Liver (tissue), 3 donors: ENCODE results near the gene ULBP3.

Experiments used
- CTCF ChIP-seq: fragments of 150-350 bp; IDR thresholded peaks from 2 replicates; pipeline ENCODE4 v1.5.1; 2017; ENCODE audit warnings: improper control_type of control experiment, low read depth, low read length; ENCODE audit not compliant: missing input control
- HNF4A ChIP-seq, 2 donors: conservative IDR thresholded peaks; 2 replicates each; pipeline ENCODE4 v1.6.1; 2016; ENCODE audit warnings: antibody characterized with exemption in 2 of 2, mild to moderate bottlenecking in 2 of 2
- MAX ChIP-seq: IDR thresholded peaks from 2 replicates; pipeline ENCODE4 v1.6.1; 2016; ENCODE audit warnings: antibody characterized with exemption
- RAD21 ChIP-seq, 2 donors: IDR thresholded peaks; 2 replicates each; pipeline ENCODE4 v1.6.1; 2016; ENCODE audit warnings: antibody characterized with exemption in 2 of 2, mild to moderate bottlenecking in 2 of 2
- REST ChIP-seq: IDR thresholded peaks from 2 replicates; pipeline ENCODE4 v1.6.1; 2016; ENCODE audit warnings: antibody characterized with exemption, mild to moderate bottlenecking
- RXRA ChIP-seq, 2 donors: IDR thresholded peaks; 2 replicates each; pipeline ENCODE4 v1.6.1; 2017 to 2018; ENCODE audit warnings: antibody characterized with exemption in 2 of 2, mild to moderate bottlenecking in 1 of 2
- TAF1 ChIP-seq: conservative IDR thresholded peaks from 2 replicates; pipeline ENCODE4 v1.6.1; 2016; ENCODE audit warnings: antibody characterized with exemption, mild to moderate bottlenecking
- ZBTB33 ChIP-seq: IDR thresholded peaks from 2 replicates; pipeline ENCODE4 v1.6.1; 2016; ENCODE audit warnings: antibody characterized with exemption
- donor health status: healthy.
- donor health status: healthy.

- no peak for TF ChIP-seq CTCF
- no peak for TF ChIP-seq MAX
- TF ChIP-seq RXRA (IDR thresholded peaks at IDR 0.05), result no peak
- TF ChIP-seq ZBTB33, result no peak
- no peak for TF ChIP-seq REST
- TF ChIP-seq HNF4A (conservative IDR thresholded peaks at IDR 0.05), result no peak
- no peak for TF ChIP-seq RAD21 (IDR thresholded peaks at IDR 0.05)
- no peak for TF ChIP-seq TAF1
Measured at GRCh38 chr6:150036081-150036480, 32.8 kb downstream of the ULBP3 start.
